Mammary epithelial cell (primary cell): ENCODE measurements around the gene WAS.

Experiments used
- EZH2 ChIP-seq: IDR thresholded peaks from 2 replicates; pipeline ENCODE4 v1.6.1; 2012; ENCODE audit warnings: low read length, inconsistent platforms, borderline replicate concordance
- TF ChIP-seq, protein P1 (sequence below), 2 donors: IDR thresholded peaks in 1 of 2; conservative IDR thresholded peaks in 1 of 2; 2 replicates each; pipeline ENCODE4 v1.5.1; 2011 to 2012; ENCODE audit warnings: inconsistent platforms in 2 of 2, low read length in 2 of 2, mild to moderate bottlenecking in 2 of 2, control low read depth in 1 of 2, low read depth in 1 of 2; ENCODE audit not compliant: insufficient read depth in 1 of 2; ENCODE audit errors: extremely low read depth in 1 of 2

DNA sequence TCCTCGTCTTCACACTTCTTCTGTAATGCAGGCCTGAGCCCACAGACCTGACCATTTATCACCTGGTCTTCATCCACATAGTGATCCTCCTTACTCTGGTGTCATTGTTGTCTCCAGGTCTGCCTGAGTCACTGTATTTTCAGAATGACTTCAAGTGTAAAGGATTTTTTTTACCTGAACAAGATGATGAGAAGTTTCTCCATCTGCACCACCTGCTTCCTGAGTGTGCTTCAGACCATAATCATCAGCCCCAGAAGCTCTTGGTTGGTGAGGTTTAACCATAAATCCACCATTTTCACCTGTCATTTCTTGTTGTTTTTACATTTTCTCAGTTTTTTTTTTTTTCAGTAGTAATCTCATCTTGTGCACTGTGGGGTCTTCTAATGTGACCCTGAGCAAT lies 47.3 kb upstream of the WAS start:
- TF ChIP-seq, protein P1, sequence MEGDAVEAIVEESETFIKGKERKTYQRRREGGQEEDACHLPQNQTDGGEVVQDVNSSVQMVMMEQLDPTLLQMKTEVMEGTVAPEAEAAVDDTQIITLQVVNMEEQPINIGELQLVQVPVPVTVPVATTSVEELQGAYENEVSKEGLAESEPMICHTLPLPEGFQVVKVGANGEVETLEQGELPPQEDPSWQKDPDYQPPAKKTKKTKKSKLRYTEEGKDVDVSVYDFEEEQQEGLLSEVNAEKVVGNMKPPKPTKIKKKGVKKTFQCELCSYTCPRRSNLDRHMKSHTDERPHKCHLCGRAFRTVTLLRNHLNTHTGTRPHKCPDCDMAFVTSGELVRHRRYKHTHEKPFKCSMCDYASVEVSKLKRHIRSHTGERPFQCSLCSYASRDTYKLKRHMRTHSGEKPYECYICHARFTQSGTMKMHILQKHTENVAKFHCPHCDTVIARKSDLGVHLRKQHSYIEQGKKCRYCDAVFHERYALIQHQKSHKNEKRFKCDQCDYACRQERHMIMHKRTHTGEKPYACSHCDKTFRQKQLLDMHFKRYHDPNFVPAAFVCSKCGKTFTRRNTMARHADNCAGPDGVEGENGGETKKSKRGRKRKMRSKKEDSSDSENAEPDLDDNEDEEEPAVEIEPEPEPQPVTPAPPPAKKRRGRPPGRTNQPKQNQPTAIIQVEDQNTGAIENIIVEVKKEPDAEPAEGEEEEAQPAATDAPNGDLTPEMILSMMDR (conservative IDR thresholded peaks at IDR 0.05 in 1 of 2, IDR thresholded peaks at IDR 0.05 in 1 of 2; ENCODE audit: extremely low read depth in 1 of 2, insufficient read depth in 1 of 2, low read depth in 1 of 2, low read length in 2 of 2) = no peak
- TF ChIP-seq EZH2 = no peak
